Neural progenitor cell (in vitro differentiated cells): ENCODE measurements around the gene SLC35G3. TPM values are rescaled to one million over a fixed set of nuclear protein-coding genes. Genes with fewer than 3 reads are reported as not detected.

ENCODE experiments used
- DNase-seq: peaks from one replicate; pipeline ENCODE4 v3.0.0-alpha.2; 2016; ENCODE audit warnings: low spot score
- H2AFZ ChIP-seq: fragments of 200-600 bp; sonication (generic); replicated peaks from 2 replicates; pipeline ENCODE4 v1.6.1; 2016; ENCODE audit warnings: antibody characterized with exemption
- H3F3A ChIP-seq: fragments of 200-600 bp; sonication (generic); 2 replicates; pipeline ENCODE4 v1.6.1; 2016; ENCODE audit warnings: antibody characterized with exemption, low read depth
- H3K27ac ChIP-seq: fragments of 200-600 bp; sonication (generic); 2 replicates; pipeline ENCODE4 v1.5.1; 2016; ENCODE audit warnings: mild to moderate bottlenecking
- H3K27me3 ChIP-seq: fragments of 200-600 bp; sonication (generic); 2 replicates; pipeline ENCODE4 v1.6.1; 2016; ENCODE audit warnings: mild to moderate bottlenecking, moderate library complexity
- H3K36me3 ChIP-seq: fragments of 200-600 bp; sonication (generic); 2 replicates; pipeline ENCODE4 v1.5.1; 2016
- H3K4me1 ChIP-seq: fragments of 200-600 bp; sonication (generic); 2 replicates; pipeline ENCODE4 v1.6.1; 2016; ENCODE audit warnings: mixed run types
- H3K4me2 ChIP-seq: fragments of 200-600 bp; sonication (generic); 2 replicates; pipeline ENCODE4 v1.6.1; 2016
- H3K4me3 ChIP-seq: fragments of 200-600 bp; sonication (generic); 2 replicates; pipeline ENCODE4 v1.5.1; 2016
- H3K79me2 ChIP-seq: fragments of 200-600 bp; sonication (generic); 2 replicates; pipeline ENCODE4 v1.6.1; 2016; ENCODE audit warnings: low read depth
- H3K9ac ChIP-seq: fragments of 200-600 bp; sonication (generic); 2 replicates; pipeline ENCODE4 v1.6.1; 2016
- H3K9me3 ChIP-seq: fragments of 200-600 bp; sonication (generic); 2 replicates; pipeline ENCODE4 v1.5.1; 2016; ENCODE audit warnings: low read depth
- H4K20me1 ChIP-seq: fragments of 200-600 bp; sonication (generic); 2 replicates; pipeline ENCODE4 v1.6.1; 2016; ENCODE audit warnings: low read depth
- H3K27ac Mint-ChIP-seq: 3 replicates; pipeline ENCODE4 v1.8.0; 2021; ENCODE audit warnings: mixed read lengths
- H3K27me3 Mint-ChIP-seq: 2 replicates; pipeline ENCODE4 v1.8.0; 2022; ENCODE audit warnings: low read depth, mild to moderate bottlenecking, inconsistent platforms, moderate library complexity, mixed read lengths; ENCODE audit not compliant: insufficient read depth
- H3K36me3 Mint-ChIP-seq: 3 replicates; pipeline ENCODE4 v1.8.0; 2021; ENCODE audit warnings: mixed read lengths
- H3K4me1 Mint-ChIP-seq: 3 replicates; pipeline ENCODE4 v1.8.0; 2021; ENCODE audit warnings: mixed read lengths
- H3K4me3 Mint-ChIP-seq: 3 replicates; pipeline ENCODE4 v1.8.0; 2021; ENCODE audit warnings: mild to moderate bottlenecking, moderate library complexity, mixed read lengths
- H3K9me3 Mint-ChIP-seq: 3 replicates; pipeline ENCODE4 v1.8.0; 2020; ENCODE audit warnings: mixed read lengths
- CTCF ChIP-seq: fragments of 200-600 bp; sonication (generic); IDR thresholded peaks from 2 replicates; pipeline ENCODE4 v1.5.1; 2017; ENCODE audit warnings: antibody characterized with exemption, mild to moderate bottlenecking
- EZH2 ChIP-seq: fragments of 200-600 bp; sonication (generic); IDR thresholded peaks from 2 replicates; pipeline ENCODE4 v1.6.1; 2017; ENCODE audit warnings: antibody characterized with exemption, mild to moderate bottlenecking, moderate library complexity
- EZH2phosphoT487 ChIP-seq: fragments of 200-600 bp; sonication (generic); IDR thresholded peaks from 2 replicates; pipeline ENCODE4 v1.6.1; 2017; ENCODE audit warnings: antibody characterized with exemption
- total RNA-seq: library from RNA; depleted of rRNA; stranded (reverse); fragments of >200 nt; gene quantifications from 2 replicates; pipeline ENCODE4 v1.2.3, GENCODE V29; 2015; ENCODE audit warnings: low replicate concordance

The SLC35G3 gene
- total RNA-seq, 1 donor from 2014 or later, result not detected

- H3K27ac Mint-ChIP-seq, result no peak overlapping the region
- Histone ChIP-seq H3K36me3 (no peaks in the 10 kb centered on the region), H3K27ac (no peak overlapping the region), H3F3A (no peaks in the 10 kb centered on the region), H3K4me1 (no peaks in the 10 kb centered on the region), H3K9ac (no peak overlapping the region), H3K4me3 (no peak overlapping the region), H3K27me3 (peaks cover 8% of the 10 kb centered on the region), H4K20me1 (no peaks in the 10 kb centered on the region), H3K79me2 (no peaks in the 10 kb centered on the region), H3K9me3 (no peaks in the 10 kb centered on the region), H3K4me2 (no peak overlapping the region), H2AFZ (no peak overlapping the region)
- H3K27me3 Mint-ChIP-seq, result peaks cover 2% of the 10 kb centered on the region
- H3K4me3 Mint-ChIP-seq, result no peak overlapping the region
- TF ChIP-seq EZH2phosphoT487 (no peak), EZH2 (no peak), CTCF (no peak)
- H3K36me3 Mint-ChIP-seq, result no peaks in the 10 kb centered on the region
- no peaks in the 10 kb centered on the region for H3K9me3 Mint-ChIP-seq
- DNase-seq, result no peak
- peaks cover 4% of the 10 kb centered on the region for H3K4me1 Mint-ChIP-seq
Measured at GRCh38 chr17:35218915-35219314, 24.7 kb upstream of the SLC35G3 start.

DNA sequence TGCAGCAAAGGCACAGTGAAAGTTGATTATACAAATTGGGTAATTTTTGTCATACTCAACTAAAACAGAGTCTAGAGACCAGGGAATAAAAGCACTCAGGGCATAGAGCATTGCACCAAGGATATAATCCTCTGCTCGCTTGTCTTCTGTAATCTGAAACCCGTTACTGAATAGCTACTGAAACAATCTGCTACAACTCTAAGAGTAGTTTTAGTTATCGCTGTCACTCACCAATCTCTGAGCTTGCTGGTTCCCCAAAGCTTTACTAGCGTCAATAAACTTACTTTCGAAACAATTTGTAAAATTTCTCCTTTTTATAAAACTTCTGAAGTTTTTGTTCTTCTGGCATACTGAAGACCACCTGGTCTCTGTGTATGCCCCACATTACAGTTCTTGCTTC is 22.9 kb upstream of the SLC35G3 start:
- peaks cover 2% of the 10 kb centered on the region for H3K27me3 Mint-ChIP-seq
- peaks cover 4% of the 10 kb centered on the region for H3K4me1 Mint-ChIP-seq
- no peak overlapping the region for H3K27ac ChIP-seq

GRCh38 chr17:35214631-35215273 is 20.6 kb upstream of the SLC35G3 start:
- H3K4me1 Mint-ChIP-seq, result peaks cover 4% of the 10 kb centered on the region
- no peaks in the 10 kb centered on the region for H3K9me3 Mint-ChIP-seq

More for the DNA sequence above, 22.9 kb upstream of the SLC35G3 start:
- H3K79me2 ChIP-seq, result no peaks in the 10 kb centered on the region
- H3K4me1 ChIP-seq, result no peaks in the 10 kb centered on the region
- H3F3A ChIP-seq, result no peaks in the 10 kb centered on the region
- no peak overlapping the region for H3K27ac Mint-ChIP-seq
- no peak overlapping the region for H2AFZ ChIP-seq
- no peaks in the 10 kb centered on the region for H3K36me3 ChIP-seq
- DNase-seq, result no peak
- no peak overlapping the region for H3K9ac ChIP-seq
- no peaks in the 10 kb centered on the region for H4K20me1 ChIP-seq
- no peak overlapping the region for H3K4me3 Mint-ChIP-seq
- no peaks in the 10 kb centered on the region for H3K9me3 ChIP-seq
- no peak for TF ChIP-seq EZH2phosphoT487
- no peak for TF ChIP-seq CTCF
- no peak for TF ChIP-seq EZH2
- no peaks in the 10 kb centered on the region for H3K9me3 Mint-ChIP-seq
- H3K36me3 Mint-ChIP-seq, result no peaks in the 10 kb centered on the region
- H3K27me3 ChIP-seq, result peaks cover 18% of the 10 kb centered on the region
- H3K4me3 ChIP-seq, result no peak overlapping the region
- H3K4me2 ChIP-seq, result no peak overlapping the region

More at GRCh38 chr17:35214631-35215273, 20.6 kb upstream of the SLC35G3 start:
- Mint-ChIP-seq H3K27me3 (peaks cover 2% of the 10 kb centered on the region), H3K27ac (no peak overlapping the region), H3K4me3 (no peak overlapping the region), H3K36me3 (no peaks in the 10 kb centered on the region)
- H3K36me3 ChIP-seq, result no peaks in the 10 kb centered on the region
- H3K79me2 ChIP-seq, result no peaks in the 10 kb centered on the region
- H3K27ac ChIP-seq, result no peak overlapping the region
- DNase-seq, result no peak
- H4K20me1 ChIP-seq, result no peaks in the 10 kb centered on the region
- H3F3A ChIP-seq, result no peaks in the 10 kb centered on the region
- no peaks in the 10 kb centered on the region for H3K4me1 ChIP-seq
- no peak overlapping the region for H2AFZ ChIP-seq
- no peak overlapping the region for H3K4me2 ChIP-seq
- H3K9ac ChIP-seq, result no peak overlapping the region
- no peak overlapping the region for H3K4me3 ChIP-seq
- H3K9me3 ChIP-seq, result no peaks in the 10 kb centered on the region
- peaks cover 29% of the 10 kb centered on the region for H3K27me3 ChIP-seq
- TF ChIP-seq EZH2 (no peak), EZH2phosphoT487 (no peak), CTCF (no peak)
